ENCODE results near the gene MIS12. TPM values are rescaled to one million over a fixed set of nuclear protein-coding genes. Genes with fewer than 3 reads are reported as not detected.

MIS12 gene
- total RNA-seq, 1 experiment from 2014 or later, result 11.5 TPM

DNA sequence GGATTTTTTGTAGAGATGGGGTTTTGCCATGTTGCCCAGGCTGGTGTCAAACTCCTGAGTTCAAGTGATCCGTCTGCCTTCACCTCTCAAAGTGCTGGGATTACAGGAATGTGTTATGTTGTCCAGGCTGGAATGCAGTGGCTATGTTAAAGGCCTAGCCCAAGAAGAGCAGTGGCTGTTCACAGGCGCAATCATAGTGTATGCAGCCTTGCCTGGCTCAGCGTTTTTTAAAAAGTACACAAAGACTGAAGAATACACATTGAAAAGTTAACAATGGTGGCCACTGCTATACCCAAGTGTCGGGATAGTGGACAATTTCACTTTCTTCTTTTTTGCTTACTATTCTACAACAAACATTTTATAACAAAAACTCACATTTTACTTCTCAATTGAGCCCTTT is 7.4 kb upstream of the MIS12 start:
- ChIA-PET CTCF (no interaction called here), POLR2A (no interaction called here)
- no peak for DNase-seq (ENCODE audit: low read depth, low spot score)
- intact Hi-C loops (cut with micrococcal nuclease; ENCODE audit: unreplicated experiment), result no loop called here
- no peak for ATAC-seq
- in situ Hi-C loops (cut with HindIII; ENCODE audit: low pct_unique_long_range_greater_than_20kb, low sequenced_read_pairs), result no loop called here
- TF ChIP-seq, protein P1, sequence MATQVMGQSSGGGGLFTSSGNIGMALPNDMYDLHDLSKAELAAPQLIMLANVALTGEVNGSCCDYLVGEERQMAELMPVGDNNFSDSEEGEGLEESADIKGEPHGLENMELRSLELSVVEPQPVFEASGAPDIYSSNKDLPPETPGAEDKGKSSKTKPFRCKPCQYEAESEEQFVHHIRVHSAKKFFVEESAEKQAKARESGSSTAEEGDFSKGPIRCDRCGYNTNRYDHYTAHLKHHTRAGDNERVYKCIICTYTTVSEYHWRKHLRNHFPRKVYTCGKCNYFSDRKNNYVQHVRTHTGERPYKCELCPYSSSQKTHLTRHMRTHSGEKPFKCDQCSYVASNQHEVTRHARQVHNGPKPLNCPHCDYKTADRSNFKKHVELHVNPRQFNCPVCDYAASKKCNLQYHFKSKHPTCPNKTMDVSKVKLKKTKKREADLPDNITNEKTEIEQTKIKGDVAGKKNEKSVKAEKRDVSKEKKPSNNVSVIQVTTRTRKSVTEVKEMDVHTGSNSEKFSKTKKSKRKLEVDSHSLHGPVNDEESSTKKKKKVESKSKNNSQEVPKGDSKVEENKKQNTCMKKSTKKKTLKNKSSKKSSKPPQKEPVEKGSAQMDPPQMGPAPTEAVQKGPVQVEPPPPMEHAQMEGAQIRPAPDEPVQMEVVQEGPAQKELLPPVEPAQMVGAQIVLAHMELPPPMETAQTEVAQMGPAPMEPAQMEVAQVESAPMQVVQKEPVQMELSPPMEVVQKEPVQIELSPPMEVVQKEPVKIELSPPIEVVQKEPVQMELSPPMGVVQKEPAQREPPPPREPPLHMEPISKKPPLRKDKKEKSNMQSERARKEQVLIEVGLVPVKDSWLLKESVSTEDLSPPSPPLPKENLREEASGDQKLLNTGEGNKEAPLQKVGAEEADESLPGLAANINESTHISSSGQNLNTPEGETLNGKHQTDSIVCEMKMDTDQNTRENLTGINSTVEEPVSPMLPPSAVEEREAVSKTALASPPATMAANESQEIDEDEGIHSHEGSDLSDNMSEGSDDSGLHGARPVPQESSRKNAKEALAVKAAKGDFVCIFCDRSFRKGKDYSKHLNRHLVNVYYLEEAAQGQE (IDR thresholded peaks at IDR 0.05; ENCODE audit: insufficient read depth in 1 of 2, low read depth in 2 of 2, low read length in 1 of 2), result no peak
- TF ChIP-seq POLR2AphosphoS5 (IDR thresholded peaks at IDR 0.05; ENCODE audit: low read depth, low read length) (no peak), TCF7L2 (IDR thresholded peaks at IDR 0.05; ENCODE audit: low read depth, low read length) (no peak), CTCF (IDR thresholded peaks at IDR 0.05) (no peak)
- Histone ChIP-seq H3K4me3 (ENCODE audit: low read depth in 2 of 2, low read length in 2 of 2) (no peak overlapping the region), H3K4me1 (ENCODE audit: control insufficient read depth, insufficient read depth, low read length) (no peaks in the 10 kb centered on the region), H3K36me3 (ENCODE audit: control insufficient read depth, insufficient read depth, low read length) (peaks cover 43% of the 10 kb centered on the region), H3K27me3 (ENCODE audit: control insufficient read depth, insufficient read depth, low read length) (no peaks in the 10 kb centered on the region), H3K9me3 (ENCODE audit: control insufficient read depth, insufficient read depth, low read depth, low read length) (no peaks in the 10 kb centered on the region), H3K27ac (ENCODE audit: low read length) (no peak overlapping the region)
- BruUV-seq (replicated peaks), result no TSS peak

DNA sequence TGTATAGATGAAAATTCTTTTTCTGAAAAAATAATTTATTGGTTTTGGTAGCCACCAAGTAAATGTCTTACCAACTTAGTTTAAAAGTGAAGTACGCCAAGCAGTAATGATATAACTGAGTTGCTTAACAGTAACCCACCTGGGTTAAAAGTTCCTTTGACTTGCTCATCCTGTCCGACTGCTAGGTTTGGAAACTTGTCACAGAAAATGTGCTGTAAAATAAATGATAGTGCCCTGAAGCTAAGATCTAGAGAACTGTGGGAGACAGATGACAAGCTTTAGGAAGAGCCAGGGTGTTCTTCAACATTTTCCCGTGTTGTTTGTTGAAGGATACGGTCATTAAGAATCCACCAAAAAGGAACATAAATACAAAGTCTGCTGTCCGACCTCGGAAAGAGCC is 5.4 kb upstream of the MIS12 start:
- no TSS peak for BruUV-seq (replicated peaks)
- DNase-seq (ENCODE audit: low read depth, low spot score) (no peak), ATAC-seq (no peak)
- ChIA-PET CTCF (no interaction called here), POLR2A (no interaction called here)
- no peak overlapping the region for H3K27ac ChIP-seq (ENCODE audit: low read length)
- TF ChIP-seq CTCF (IDR thresholded peaks at IDR 0.05), result no peak
- TF ChIP-seq, protein P1 (IDR thresholded peaks at IDR 0.05; ENCODE audit: insufficient read depth in 1 of 2, low read depth in 2 of 2, low read length in 1 of 2), result no peak
- TF ChIP-seq POLR2AphosphoS5 (IDR thresholded peaks at IDR 0.05; ENCODE audit: low read depth, low read length), result no peak
- no peak for TF ChIP-seq SIN3A (IDR thresholded peaks at IDR 0.05; ENCODE audit: borderline replicate concordance, insufficient read depth, low read depth, low read length)
- no peak for TF ChIP-seq TCF7L2 (IDR thresholded peaks at IDR 0.05; ENCODE audit: low read depth, low read length)
- H3K9me3 ChIP-seq (ENCODE audit: control insufficient read depth, insufficient read depth, low read depth, low read length), result no peaks in the 10 kb centered on the region
- no peaks in the 10 kb centered on the region for H3K27me3 ChIP-seq (ENCODE audit: control insufficient read depth, insufficient read depth, low read length)
- peaks cover 40% of the 10 kb centered on the region for H3K36me3 ChIP-seq (ENCODE audit: control insufficient read depth, insufficient read depth, low read length)
- intact Hi-C loops (cut with micrococcal nuclease; ENCODE audit: unreplicated experiment) (no loop called here), in situ Hi-C loops (cut with HindIII; ENCODE audit: low pct_unique_long_range_greater_than_20kb, low sequenced_read_pairs) (no loop called here)
- H3K4me1 ChIP-seq (ENCODE audit: control insufficient read depth, insufficient read depth, low read length), result peaks cover 6% of the 10 kb centered on the region
- H3K4me3 ChIP-seq (ENCODE audit: low read depth in 2 of 2, low read length in 2 of 2), result no peak overlapping the region

Data from Panc1 (cell line).